ENCODE data around the gene KCNAB1.

DNA sequence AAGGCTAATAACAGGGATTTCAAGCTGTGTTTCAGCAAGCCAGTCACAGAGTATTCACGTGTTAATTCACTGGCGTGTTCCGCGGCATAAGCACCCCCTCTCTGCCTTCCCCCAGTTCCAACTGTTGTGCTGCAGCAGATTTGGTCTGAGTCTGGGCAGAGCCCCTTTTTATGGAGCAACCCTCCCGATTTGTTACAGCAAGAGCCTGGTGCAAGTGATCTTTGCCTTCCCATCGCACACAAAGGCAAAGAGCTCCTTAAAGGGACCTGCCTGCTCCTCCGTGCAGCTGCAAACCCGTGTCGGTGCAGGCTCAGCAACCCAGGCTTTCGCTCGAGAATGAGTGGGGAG is 170.5 kb downstream of the KCNAB1 start:
- no peak for TF ChIP-seq POLR2A (IDR thresholded peaks at IDR 0.05; ENCODE audit: low read length)
- no peak for TF ChIP-seq GATA1 (IDR thresholded peaks at IDR 0.05; ENCODE audit: low read depth, low read length)

All from erythroblast (primary cell).